H9 (cell line): ENCODE measurements around the gene WDR31. TPM values are rescaled to one million over a fixed set of nuclear protein-coding genes. Genes with fewer than 3 reads are reported as not detected.

Experiments used
- DNase-seq: peaks from one replicate; pipeline ENCODE4 v3.0.0-alpha.2; 2017
- H2AFZ ChIP-seq: one replicate; pipeline ENCODE4 v1.6.1; 2013; ENCODE audit warnings: mild to moderate bottlenecking, low read length, control low read depth, moderate library complexity
- H2AK5ac ChIP-seq: 2 replicates; pipeline ENCODE4 v1.6.1; 2013; ENCODE audit warnings: low read length, control low read depth, mixed read lengths; ENCODE audit not compliant: insufficient read length
- H2BK120ac ChIP-seq: one replicate; pipeline ENCODE4 v1.6.1; 2013; ENCODE audit warnings: low read depth, mild to moderate bottlenecking, low read length, control low read depth, inconsistent platforms; ENCODE audit not compliant: poor library complexity, severe bottlenecking
- H2BK12ac ChIP-seq: 2 replicates; pipeline ENCODE4 v1.6.1; 2013; ENCODE audit warnings: low read length, control low read depth, mixed read lengths, low read depth; ENCODE audit not compliant: insufficient read length
- H2BK15ac ChIP-seq: 2 replicates; pipeline ENCODE4 v1.6.1; 2013; ENCODE audit warnings: low read depth, low read length, control low read depth
- H2BK20ac ChIP-seq: one replicate; pipeline ENCODE4 v1.6.1; 2013; ENCODE audit warnings: low read depth, mild to moderate bottlenecking, low read length, control low read depth, inconsistent platforms; ENCODE audit not compliant: poor library complexity, severe bottlenecking
- H2BK5ac ChIP-seq: 2 replicates; pipeline ENCODE4 v1.6.1; 2013; ENCODE audit warnings: low read length, control low read depth, mixed read lengths; ENCODE audit not compliant: insufficient read length
- H3K14ac ChIP-seq: 2 replicates; pipeline ENCODE4 v1.6.1; 2013; ENCODE audit warnings: low read length, control low read depth; ENCODE audit not compliant: insufficient read depth
- H3K18ac ChIP-seq: 2 replicates; pipeline ENCODE4 v1.6.1; 2013; ENCODE audit warnings: low read depth, mild to moderate bottlenecking, mixed read lengths, low read length, control low read depth; ENCODE audit not compliant: insufficient read length
- H3K23ac ChIP-seq: 2 replicates; pipeline ENCODE4 v1.6.1; 2013; ENCODE audit warnings: low read length, control low read depth, mixed read lengths, low read depth; ENCODE audit not compliant: insufficient read length
- H3K23me2 ChIP-seq: 2 replicates; pipeline ENCODE4 v1.6.1; 2013; ENCODE audit warnings: low read depth, mild to moderate bottlenecking, mixed read lengths, low read length, control low read depth; ENCODE audit not compliant: insufficient read length, poor library complexity, severe bottlenecking
- H3K27ac ChIP-seq: 2 replicates; pipeline ENCODE4 v1.5.1; 2013; ENCODE audit warnings: low read length, control low read depth, mixed read lengths, low read depth; ENCODE audit not compliant: insufficient read length
- H3K27me3 ChIP-seq: 2 replicates; pipeline ENCODE4 v1.6.1; 2013; ENCODE audit warnings: low read length, control low read depth, inconsistent platforms; ENCODE audit not compliant: insufficient read depth
- H3K4ac ChIP-seq: 2 replicates; pipeline ENCODE4 v1.6.1; 2013; ENCODE audit warnings: low read depth, mild to moderate bottlenecking, control low read depth, inconsistent platforms, low read length, moderate library complexity
- H3K4me1 ChIP-seq: 2 replicates; pipeline ENCODE4 v1.6.1; 2013; ENCODE audit warnings: low read length, control low read depth, inconsistent platforms; ENCODE audit not compliant: insufficient read depth
- H3K4me2 ChIP-seq: 2 replicates; pipeline ENCODE4 v1.6.1; 2013; ENCODE audit warnings: low read length, control low read depth, mixed read lengths; ENCODE audit not compliant: insufficient read length, insufficient read depth
- H3K56ac ChIP-seq: 2 replicates; pipeline ENCODE4 v1.6.1; 2013; ENCODE audit warnings: low read depth, mild to moderate bottlenecking, mixed read lengths, low read length, control low read depth; ENCODE audit not compliant: insufficient read length
- H3K79me1 ChIP-seq: 2 replicates; pipeline ENCODE4 v1.6.1; 2013; ENCODE audit warnings: low read depth, mild to moderate bottlenecking, moderate library complexity, low read length, control low read depth, inconsistent platforms; ENCODE audit not compliant: insufficient read depth, poor library complexity, severe bottlenecking
- H3K79me2 ChIP-seq: 2 replicates; pipeline ENCODE4 v1.6.1; 2013; ENCODE audit warnings: low read length, control low read depth, inconsistent platforms; ENCODE audit not compliant: insufficient read depth
- H3K9ac ChIP-seq: 2 replicates; pipeline ENCODE4 v1.6.1; 2013; ENCODE audit warnings: low read length, control low read depth, mixed read lengths; ENCODE audit not compliant: insufficient read length; ENCODE audit errors: extremely low read depth
- H3K9me3 ChIP-seq: one replicate; pipeline ENCODE4 v1.6.1; 2013; ENCODE audit warnings: low read depth, low read length, inconsistent platforms; ENCODE audit not compliant: control insufficient read depth
- H3T11ph ChIP-seq: one replicate; pipeline ENCODE4 v1.6.1; 2013; ENCODE audit warnings: mild to moderate bottlenecking, low read length, control low read depth, inconsistent platforms
- H4K20me1 ChIP-seq: one replicate; pipeline ENCODE4 v1.6.1; 2013; ENCODE audit not compliant: control insufficient read depth, insufficient read length, insufficient read depth
- H4K5ac ChIP-seq: 2 replicates; pipeline ENCODE4 v1.6.1; 2013; ENCODE audit warnings: low read depth, mild to moderate bottlenecking, mixed read lengths, low read length, control low read depth; ENCODE audit not compliant: insufficient read length
- H4K8ac ChIP-seq: replicated peaks from 2 replicates; pipeline ENCODE4 v1.6.1; 2013; ENCODE audit warnings: low read length, control low read depth, mixed read lengths, low read depth; ENCODE audit not compliant: insufficient read length
- H4K91ac ChIP-seq: 2 replicates; pipeline ENCODE4 v1.6.1; 2013; ENCODE audit warnings: low read depth, mild to moderate bottlenecking, moderate library complexity, mixed read lengths, low read length, control low read depth; ENCODE audit not compliant: insufficient read length
- H3K27ac Mint-ChIP-seq, 3 experiments: 2 replicates in 2 of 3; 3 replicates in 1 of 3; pipeline ENCODE4 v1.8.0; 2020 to 2021; ENCODE audit warnings: mixed read lengths in 3 of 3, mild to moderate bottlenecking in 1 of 3, moderate library complexity in 1 of 3
- H3K27me3 Mint-ChIP-seq: 2 replicates; pipeline ENCODE4 v1.8.0; 2021; ENCODE audit warnings: low read depth, mild to moderate bottlenecking, moderate library complexity, mixed read lengths
- H3K36me3 Mint-ChIP-seq, 3 experiments: 2 replicates in 2 of 3; 3 replicates in 1 of 3; pipeline ENCODE4 v1.8.0; 2020 to 2021; ENCODE audit warnings: low read depth in 3 of 3, mixed read lengths in 3 of 3; ENCODE audit not compliant: insufficient read depth in 1 of 3
- H3K4me1 Mint-ChIP-seq, 2 experiments: 2 replicates each; pipeline ENCODE4 v1.8.0; 2020; ENCODE audit warnings: mixed read lengths in 2 of 2
- H3K4me3 Mint-ChIP-seq, 2 experiments: 2 replicates in 1 of 2; 3 replicates in 1 of 2; pipeline ENCODE4 v1.8.0; 2020 to 2021; ENCODE audit warnings: mild to moderate bottlenecking in 2 of 2, mixed read lengths in 2 of 2, moderate library complexity in 1 of 2
- H3K9me3 Mint-ChIP-seq, 2 experiments: 2 replicates in 1 of 2; 3 replicates in 1 of 2; pipeline ENCODE4 v1.8.0; 2020; ENCODE audit warnings: mild to moderate bottlenecking in 2 of 2, mixed read lengths in 2 of 2, moderate library complexity in 1 of 2
- WGBS: extraction: QIAGEN DNeasy Blood & Tissue Kit; methylation state at CpG from one replicate; pipeline ENCODE4 v1.1.7; 2013; ENCODE audit warnings: missing lambda C conversion rate, low lambda C conversion rate, mixed read lengths; ENCODE audit not compliant: insufficient read length; ENCODE audit errors: extremely low coverage; 5-methylcytosine and 5-hydroxymethylcytosine counted together
- total RNA-seq: library from RNA; stranded (reverse); gene quantifications from 2 replicates; pipeline ENCODE4 v1.2.1, GENCODE V29; 2021
- TF ChIP-seq, protein P1 (sequence below): fragments of 200-600 bp; sonication (generic); conservative IDR thresholded peaks from 3 replicates; pipeline ENCODE4 v1.8.0; 2021; ENCODE audit warnings: antibody characterized with exemption, mild to moderate bottlenecking

WDR31 gene
- total RNA-seq, 1 experiment from 2014 or later = 0.72 TPM

- Mint-ChIP-seq H3K4me3 (no peak overlapping the region), H3K36me3 (no peaks in the 10 kb centered on the region), H3K27ac (no peak overlapping the region), H3K27me3 (peaks cover 54% of the 10 kb centered on the region), H3K9me3 (no peaks in the 10 kb centered on the region; a peak in 1 of 5 replicates), H3K4me1 (peaks cover 8 to 9% of the 10 kb centered on the region in 2 experiments)
- TF ChIP-seq, protein P1, sequence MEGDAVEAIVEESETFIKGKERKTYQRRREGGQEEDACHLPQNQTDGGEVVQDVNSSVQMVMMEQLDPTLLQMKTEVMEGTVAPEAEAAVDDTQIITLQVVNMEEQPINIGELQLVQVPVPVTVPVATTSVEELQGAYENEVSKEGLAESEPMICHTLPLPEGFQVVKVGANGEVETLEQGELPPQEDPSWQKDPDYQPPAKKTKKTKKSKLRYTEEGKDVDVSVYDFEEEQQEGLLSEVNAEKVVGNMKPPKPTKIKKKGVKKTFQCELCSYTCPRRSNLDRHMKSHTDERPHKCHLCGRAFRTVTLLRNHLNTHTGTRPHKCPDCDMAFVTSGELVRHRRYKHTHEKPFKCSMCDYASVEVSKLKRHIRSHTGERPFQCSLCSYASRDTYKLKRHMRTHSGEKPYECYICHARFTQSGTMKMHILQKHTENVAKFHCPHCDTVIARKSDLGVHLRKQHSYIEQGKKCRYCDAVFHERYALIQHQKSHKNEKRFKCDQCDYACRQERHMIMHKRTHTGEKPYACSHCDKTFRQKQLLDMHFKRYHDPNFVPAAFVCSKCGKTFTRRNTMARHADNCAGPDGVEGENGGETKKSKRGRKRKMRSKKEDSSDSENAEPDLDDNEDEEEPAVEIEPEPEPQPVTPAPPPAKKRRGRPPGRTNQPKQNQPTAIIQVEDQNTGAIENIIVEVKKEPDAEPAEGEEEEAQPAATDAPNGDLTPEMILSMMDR = no peak
- Histone ChIP-seq H3K56ac (no peak overlapping the region), H3K9me3 (no peaks in the 10 kb centered on the region), H2BK15ac (no peak overlapping the region), H2BK20ac (no peak overlapping the region), H3K79me1 (no peaks in the 10 kb centered on the region), H3K14ac (no peak overlapping the region), H4K5ac (no peak overlapping the region), H3K27ac (no peak overlapping the region), H2BK5ac (no peak overlapping the region), H4K8ac (no peak overlapping the region), H3K4me2 (no peak overlapping the region), H2AFZ (no peak overlapping the region), H3K18ac (no peak overlapping the region), H2BK120ac (no peak overlapping the region), H4K91ac (no peak overlapping the region), H2BK12ac (no peak overlapping the region), H3K23me2 (peaks cover 10% of the 10 kb centered on the region), H3K27me3 (no peaks in the 10 kb centered on the region; the same call in 1 of the 2 replicates), H3K9ac (no peak overlapping the region), H3K79me2 (no peaks in the 10 kb centered on the region), H3K4me1 (no peaks in the 10 kb centered on the region; the same call in 1 of the 2 replicates), H3T11ph (no peak overlapping the region), H2AK5ac (no peak overlapping the region), H3K4ac (no peak overlapping the region), H4K20me1 (no peaks in the 10 kb centered on the region), H3K23ac (no peak overlapping the region)
- no peak for DNase-seq
- WGBS = no CpG with 5 or more reads among the region's 2 CpGs
Measured at GRCh38 chr9:113345190-113345589, 5.1 kb upstream of the WDR31 start.
